DND-41 (cell line): ENCODE data around the gene C1QTNF5.

Experiments used
- ATAC-seq: fragments of 200-7000 bp; cut with Tn5 transposase; 3 replicates; pipeline ENCODE4 v1.9.1; 2021; ENCODE audit warnings: low read depth; ENCODE audit not compliant: insufficient read depth
- DNase-seq: peaks from one replicate; pipeline ENCODE4 v3.0.0-alpha.2; 2020
- H2AFZ ChIP-seq: 2 replicates; pipeline ENCODE4 v1.6.0; 2012; ENCODE audit warnings: low read depth, low read length
- H3K27ac ChIP-seq: 2 replicates; pipeline ENCODE4 v1.5.1; 2012; ENCODE audit warnings: low read length, inconsistent platforms
- H3K27me3 ChIP-seq: fragments of 200-600 bp; sonication (generic); 2 replicates; pipeline ENCODE4 v1.6.0; 2012; ENCODE audit warnings: low read length, mild to moderate bottlenecking, inconsistent platforms; ENCODE audit not compliant: insufficient read depth, poor library complexity
- H3K36me3 ChIP-seq: 2 replicates; pipeline ENCODE4 v1.5.1; 2012; ENCODE audit warnings: low read length, inconsistent platforms; ENCODE audit not compliant: insufficient read depth
- H3K4me1 ChIP-seq: 2 replicates; pipeline ENCODE4 v1.5.1; 2012; ENCODE audit warnings: mild to moderate bottlenecking, low read length; ENCODE audit not compliant: insufficient read depth
- H3K4me2 ChIP-seq: 2 replicates; pipeline ENCODE4 v1.6.0; 2012; ENCODE audit warnings: mild to moderate bottlenecking, moderate library complexity, low read length, inconsistent platforms; ENCODE audit not compliant: insufficient read depth
- H3K4me3 ChIP-seq, 2 experiments: fragments of 200-600 bp in 1 of 2; shearing (Covaris generic) in 1 of 2; 2 replicates each; pipeline ENCODE4 v1.5.1; 2012 to 2016; ENCODE audit warnings: inconsistent platforms in 2 of 2, low read length in 2 of 2, mild to moderate bottlenecking in 2 of 2, low read depth in 1 of 2, moderate library complexity in 1 of 2
- H3K79me2 ChIP-seq: 2 replicates; pipeline ENCODE4 v1.6.0; 2012; ENCODE audit warnings: low read length, inconsistent platforms; ENCODE audit not compliant: insufficient read depth
- H3K9ac ChIP-seq: 2 replicates; pipeline ENCODE4 v1.6.0; 2012; ENCODE audit warnings: low read depth, mild to moderate bottlenecking, inconsistent platforms, low read length, moderate library complexity
- H3K9me3 ChIP-seq: 2 replicates; pipeline ENCODE4 v1.5.1; 2012; ENCODE audit warnings: low read length, moderate library complexity, mild to moderate bottlenecking, inconsistent platforms; ENCODE audit not compliant: insufficient read depth, severe bottlenecking
- H4K20me1 ChIP-seq: 2 replicates; pipeline ENCODE4 v1.6.0; 2012; ENCODE audit warnings: low read length; ENCODE audit not compliant: insufficient read depth
- CTCF ChIP-seq: IDR thresholded peaks from 2 replicates; pipeline ENCODE4 v1.5.1; 2012; ENCODE audit warnings: borderline replicate concordance, low read length, moderate library complexity, mild to moderate bottlenecking; ENCODE audit not compliant: poor library complexity, severe bottlenecking; ENCODE audit errors: extremely low read depth
- EZH2 ChIP-seq: IDR thresholded peaks from 3 replicates; pipeline ENCODE4 v1.6.1; 2012; ENCODE audit warnings: borderline replicate concordance, low read depth, mild to moderate bottlenecking, moderate library complexity, low read length, inconsistent platforms; ENCODE audit not compliant: severe bottlenecking

C1QTNF5 gene

GRCh38 chr11:119377961-119378667, 37.4 kb upstream of the C1QTNF5 start:
- ATAC-seq (no peak), DNase-seq (no peak)
- Histone ChIP-seq H4K20me1 (no peaks in the 10 kb centered on the region), H3K4me2 (no peak overlapping the region), H3K9me3 (no peaks in the 10 kb centered on the region), H3K27ac (no peak overlapping the region), H3K27me3 (peaks cover 19% of the 10 kb centered on the region), H2AFZ (no peak overlapping the region), H3K79me2 (no peaks in the 10 kb centered on the region), H3K36me3 (no peaks in the 10 kb centered on the region), H3K4me1 (peaks cover 19% of the 10 kb centered on the region), H3K4me3 (no peak overlapping the region), H3K9ac (no peak overlapping the region)
- TF ChIP-seq CTCF: no peak
- no peak for TF ChIP-seq EZH2

GRCh38 chr11:119377112-119377901, 36.6 kb upstream of the C1QTNF5 start:
- Histone ChIP-seq H3K27ac (no peak overlapping the region), H3K4me1 (peaks cover 19% of the 10 kb centered on the region)
- DNase-seq: no peak

GRCh38 chr11:119376197-119376847, 35.6 kb upstream of the C1QTNF5 start:
- DNase-seq: no peak
- no peak overlapping the region for H3K27ac ChIP-seq
- H3K36me3 ChIP-seq: no peaks in the 10 kb centered on the region

More at GRCh38 chr11:119377112-119377901, 36.6 kb upstream of the C1QTNF5 start:
- Histone ChIP-seq H3K36me3 (no peaks in the 10 kb centered on the region), H3K27me3 (peaks cover 19% of the 10 kb centered on the region), H3K4me2 (no peak overlapping the region), H2AFZ (no peak overlapping the region), H4K20me1 (no peaks in the 10 kb centered on the region), H3K4me3 (no peak overlapping the region), H3K79me2 (no peaks in the 10 kb centered on the region), H3K9me3 (no peaks in the 10 kb centered on the region), H3K9ac (no peak overlapping the region)
- TF ChIP-seq EZH2 (no peak), CTCF (no peak)
- ATAC-seq: no peak

More at GRCh38 chr11:119376197-119376847, 35.6 kb upstream of the C1QTNF5 start:
- no peaks in the 10 kb centered on the region for H3K9me3 ChIP-seq
- H3K4me1 ChIP-seq: peaks cover 9% of the 10 kb centered on the region
- no peak overlapping the region for H2AFZ ChIP-seq
- H3K79me2 ChIP-seq: no peaks in the 10 kb centered on the region
- no peaks in the 10 kb centered on the region for H4K20me1 ChIP-seq
- no peak for TF ChIP-seq EZH2
- TF ChIP-seq CTCF: no peak
- H3K27me3 ChIP-seq: peaks cover 18% of the 10 kb centered on the region
- no peak for ATAC-seq
- no peak overlapping the region for H3K4me3 ChIP-seq
- H3K9ac ChIP-seq: no peak overlapping the region
- H3K4me2 ChIP-seq: no peak overlapping the region
